K562 (cell line): Measurements from ENCODE around the gene TMEM163.

Experiments
- ARNT ChIP-seq, 2 experiments: fragments of 450-650 bp; IDR thresholded peaks; 2 replicates each; pipeline ENCODE4 v1.6.1; 2016; ENCODE audit warnings: mild to moderate bottlenecking in 1 of 2
- CC2D1A ChIP-seq: fragments of 450-650 bp; IDR thresholded peaks from 2 replicates; pipeline ENCODE4 v1.6.1; 2017; ENCODE audit warnings: mild to moderate bottlenecking
- CHD1 ChIP-seq: fragments of 200-600 bp; sonication (generic); IDR thresholded peaks from one replicate; pipeline ENCODE4 v1.6.1; 2012; ENCODE audit warnings: mild to moderate bottlenecking, moderate library complexity, low read length, inconsistent platforms
- DPF2 ChIP-seq: fragments of 450-650 bp; IDR thresholded peaks from 2 replicates; pipeline ENCODE4 v1.6.1; 2016
- EZH2 ChIP-seq: IDR thresholded peaks from 2 replicates; pipeline ENCODE4 v1.6.1; 2012; ENCODE audit warnings: low read depth, mild to moderate bottlenecking, inconsistent platforms, low read length, borderline replicate concordance
- FOXM1 ChIP-seq, 2 experiments: fragments of 450-650 bp in 1 of 2; sonication (generic) in 1 of 2; formaldehyde crosslinking in 1 of 2; IDR thresholded peaks; 2 replicates each; pipeline versions ENCODE4 v1.6.1 to v1.9.0; 2017 to 2022; ENCODE audit warnings: low read depth in 2 of 2, mild to moderate bottlenecking in 2 of 2, missing genetic modification reagents in 1 of 2, moderate library complexity in 1 of 2
- HDAC8 ChIP-seq: fragments of 450-650 bp; IDR thresholded peaks from 2 replicates; pipeline ENCODE4 v1.6.1; 2016; ENCODE audit warnings: mild to moderate bottlenecking, missing genetic modification characterization, moderate library complexity, missing compliant biosample characterization
- JUND ChIP-seq, 2 experiments: IDR thresholded peaks; 2 replicates in 1 of 2; 3 replicates in 1 of 2; pipeline ENCODE4 v1.6.1; 2011; ENCODE audit warnings: borderline replicate concordance in 2 of 2, low read depth in 2 of 2, low read length in 2 of 2, improper control_type of control experiment in 1 of 2, missing biosample characterization in 1 of 2, missing genetic modification characterization in 1 of 2, missing genetic modification reagents in 1 of 2
- MAFK ChIP-seq: IDR thresholded peaks from 2 replicates; pipeline ENCODE4 v1.6.1; 2011; ENCODE audit warnings: low read length, improper control_type of control experiment
- NONO ChIP-seq, 2 experiments: fragments of 200-400 bp in 1 of 2; fragments of 450-650 bp in 1 of 2; formaldehyde crosslinking in 1 of 2; IDR thresholded peaks; 2 replicates each; pipeline ENCODE4 v1.6.1; 2017; ENCODE audit warnings: low read depth in 2 of 2, mild to moderate bottlenecking in 2 of 2, moderate library complexity in 2 of 2, low read length in 1 of 2
- SIN3A ChIP-seq, 2 experiments: fragments of 150-350 bp in 1 of 2; IDR thresholded peaks; 2 replicates each; pipeline ENCODE4 v1.6.1; 2011 to 2016; ENCODE audit warnings: borderline replicate concordance in 2 of 2, low read depth in 2 of 2, low read length in 2 of 2, mild to moderate bottlenecking in 2 of 2, moderate library complexity in 2 of 2; ENCODE audit not compliant: control insufficient read depth in 1 of 2
- SOX6 ChIP-seq: fragments of 450-650 bp; IDR thresholded peaks from 2 replicates; pipeline ENCODE4 v1.6.1; 2014; ENCODE audit warnings: mild to moderate bottlenecking
- SPI1 ChIP-seq: IDR thresholded peaks from 2 replicates; pipeline ENCODE4 v1.6.1; 2011; ENCODE audit warnings: low read depth, low read length, control low read depth, borderline replicate concordance
- ZNF263 ChIP-seq: sonication (generic); formaldehyde crosslinking; IDR thresholded peaks from 2 replicates; pipeline ENCODE4 v1.8.0; 2022; ENCODE audit warnings: mild to moderate bottlenecking, missing genetic modification reagents, borderline replicate concordance

GRCh38 chr2:134640494-134640893 lies 78.3 kb downstream of the TMEM163 start:
- TF ChIP-seq MAFK (no peak), HDAC8 (tag) (no peak), ZNF263 (no peak), JUND (IDR thresholded peaks at IDR 0.05; ENCODE audit: borderline replicate concordance, low read depth, low read length) (no peak), JUND (tag; IDR thresholded peaks at IDR 0.05; ENCODE audit: borderline replicate concordance, low read depth, low read length) (no peak), NONO (IDR thresholded peaks at IDR 0.05; ENCODE audit: low read depth in 2 of 2, low read length in 1 of 2) (no peak), CC2D1A (no peak), EZH2 (no peak), DPF2 (no peak), SIN3A (IDR thresholded peaks at IDR 0.05; ENCODE audit: borderline replicate concordance in 2 of 2, control insufficient read depth in 1 of 2, low read depth in 2 of 2, low read length in 2 of 2) (no peak), SPI1 (no peak), FOXM1 (IDR thresholded peaks at IDR 0.05; ENCODE audit: low read depth) (no peak), FOXM1 (CRISPR knock-in tag; IDR thresholded peaks at IDR 0.05; ENCODE audit: low read depth) (no peak), SOX6 (no peak), CHD1 (no peak), ARNT (IDR thresholded peaks at IDR 0.05) (no peak)
